ENCODE measurements around the gene PPP4C. TPM values are rescaled to one million over a fixed set of nuclear protein-coding genes. Genes with fewer than 3 reads are reported as not detected.

PPP4C gene
- total RNA-seq, 1 experiment from 2014 or later = 246 TPM

- no TSS peak for BruUV-seq (replicated peaks)
Observed at GRCh38 chr16:30078744-30079143, 3.0 kb downstream of the PPP4C start.

GRCh38 chr16:30079480-30079879 lies 3.7 kb downstream of the PPP4C start:
- peaks cover 34% of the 10 kb centered on the region for H4K20me1 ChIP-seq (ENCODE audit: insufficient read depth)
- no peaks in the 10 kb centered on the region for H3K9me3 ChIP-seq (ENCODE audit: insufficient read depth, low read depth)
- TF ChIP-seq EZH2 (IDR thresholded peaks at IDR 0.05; ENCODE audit: low read depth) (no peak), CTCF (conservative IDR thresholded peaks at IDR 0.05) (no peak)
- no peak overlapping the region for H3K4me2 ChIP-seq
- peaks cover 59% of the 10 kb centered on the region for H3K79me2 ChIP-seq (ENCODE audit: low read depth)
- H3K27me3 ChIP-seq (ENCODE audit: insufficient read depth, low read depth) = no peaks in the 10 kb centered on the region
- ChIA-PET POLR2A (ENCODE audit: unreplicated experiment) (no interaction called here), CTCF (interaction anchor here (0.7 kb wide), 1 partner anchor 14 kb away, joined by 4 read pairs; no protein-coding TSS in a partner anchor)
- no TSS peak for BruUV-seq (replicated peaks)
- peaks cover 23% of the 10 kb centered on the region for H3K4me1 ChIP-seq (replicated peaks; ENCODE audit: insufficient read depth)
- no peak overlapping the region for H3K27ac ChIP-seq
- H2AFZ ChIP-seq = no peak overlapping the region
- H3K36me3 ChIP-seq (ENCODE audit: low read depth) = peaks cover 43% of the 10 kb centered on the region; the same call in 1 of the 2 replicates
- intact Hi-C loops (cut with micrococcal nuclease; ENCODE audit: unreplicated experiment) = no loop called here
- no peak for DNase-seq
- H3F3A ChIP-seq (ENCODE audit: insufficient read depth, low read depth) = peaks cover 34% of the 10 kb centered on the region
- no peak overlapping the region for H3K4me3 ChIP-seq
- no peaks in the 10 kb centered on the region for H3K9me2 ChIP-seq (ENCODE audit: insufficient read depth)

More at GRCh38 chr16:30078744-30079143, 3.0 kb downstream of the PPP4C start:
- Histone ChIP-seq H3F3A (ENCODE audit: insufficient read depth, low read depth) (peaks cover 36% of the 10 kb centered on the region), H3K27me3 (ENCODE audit: insufficient read depth, low read depth) (no peaks in the 10 kb centered on the region), H3K27ac (no peak overlapping the region), H3K4me2 (no peak overlapping the region), H3K9me3 (ENCODE audit: insufficient read depth, low read depth) (no peaks in the 10 kb centered on the region), H3K36me3 (ENCODE audit: low read depth) (peaks cover 41% of the 10 kb centered on the region; the same call in 1 of the 2 replicates), H3K79me2 (ENCODE audit: low read depth) (peaks cover 59% of the 10 kb centered on the region), H4K20me1 (ENCODE audit: insufficient read depth) (peaks cover 34% of the 10 kb centered on the region), H3K9me2 (ENCODE audit: insufficient read depth) (no peaks in the 10 kb centered on the region), H3K4me3 (no peak overlapping the region), H2AFZ (no peak overlapping the region), H3K4me1 (replicated peaks; ENCODE audit: insufficient read depth) (peaks cover 23% of the 10 kb centered on the region)
- CTCF ChIA-PET = interaction anchor here (0.6 kb wide), 1 partner anchor 532 kb away, joined by 3 read pairs; no protein-coding TSS in a partner anchor
- no peak for DNase-seq
- intact Hi-C loops (cut with micrococcal nuclease; ENCODE audit: unreplicated experiment) = no loop called here
- TF ChIP-seq CTCF (conservative IDR thresholded peaks at IDR 0.05) (no peak), EZH2 (IDR thresholded peaks at IDR 0.05; ENCODE audit: low read depth) (no peak)
- POLR2A ChIA-PET (ENCODE audit: unreplicated experiment) = interaction anchor here (0.6 to 0.7 kb wide), 3 partner anchors 11 to 26 kb away, joined by 5 to 11 read pairs (median 7); no protein-coding TSS in a partner anchor

GRCh38 chr16:30082545-30083090 lies 6.8 kb downstream of the PPP4C start:
- no peak overlapping the region for H2AFZ ChIP-seq
- TF ChIP-seq CTCF (conservative IDR thresholded peaks at IDR 0.05) = peak; percentile 38; the same call in 1 of the 2 replicates
- TF ChIP-seq EZH2 (IDR thresholded peaks at IDR 0.05; ENCODE audit: low read depth) = no peak
- H4K20me1 ChIP-seq (ENCODE audit: insufficient read depth) = peaks cover 31% of the 10 kb centered on the region
- H3F3A ChIP-seq (ENCODE audit: insufficient read depth, low read depth) = peaks cover 41% of the 10 kb centered on the region
- peaks cover 35% of the 10 kb centered on the region for H3K79me2 ChIP-seq (ENCODE audit: low read depth)
- peaks cover 38% of the 10 kb centered on the region; the same call in 1 of the 2 replicates for H3K36me3 ChIP-seq (ENCODE audit: low read depth)
- POLR2A ChIA-PET (ENCODE audit: unreplicated experiment) = no interaction called here
- no peaks in the 10 kb centered on the region for H3K9me3 ChIP-seq (ENCODE audit: insufficient read depth, low read depth)
- CTCF ChIA-PET = no interaction called here
- H3K4me1 ChIP-seq (replicated peaks; ENCODE audit: insufficient read depth) = peaks cover 6% of the 10 kb centered on the region
- intact Hi-C loops (cut with micrococcal nuclease; ENCODE audit: unreplicated experiment) = no loop called here
- DNase-seq = no peak
- H3K9me2 ChIP-seq (ENCODE audit: insufficient read depth) = no peaks in the 10 kb centered on the region
- no peak overlapping the region for H3K27ac ChIP-seq
- no peak overlapping the region for H3K4me2 ChIP-seq
- BruUV-seq (replicated peaks) = no TSS peak
- no peak overlapping the region for H3K4me3 ChIP-seq
- H3K27me3 ChIP-seq (ENCODE audit: insufficient read depth, low read depth) = no peaks in the 10 kb centered on the region

All from PC-9 (cell line).